Measurements from ENCODE around the gene SCO2. TPM values are rescaled to one million over a fixed set of nuclear protein-coding genes. Genes with fewer than 3 reads are reported as not detected.

SCO2 gene
- total RNA-seq, 4 donors from 2014 or later = 2.5 to 3.9 (median 3.3) TPM; not detected in 1

DNA sequence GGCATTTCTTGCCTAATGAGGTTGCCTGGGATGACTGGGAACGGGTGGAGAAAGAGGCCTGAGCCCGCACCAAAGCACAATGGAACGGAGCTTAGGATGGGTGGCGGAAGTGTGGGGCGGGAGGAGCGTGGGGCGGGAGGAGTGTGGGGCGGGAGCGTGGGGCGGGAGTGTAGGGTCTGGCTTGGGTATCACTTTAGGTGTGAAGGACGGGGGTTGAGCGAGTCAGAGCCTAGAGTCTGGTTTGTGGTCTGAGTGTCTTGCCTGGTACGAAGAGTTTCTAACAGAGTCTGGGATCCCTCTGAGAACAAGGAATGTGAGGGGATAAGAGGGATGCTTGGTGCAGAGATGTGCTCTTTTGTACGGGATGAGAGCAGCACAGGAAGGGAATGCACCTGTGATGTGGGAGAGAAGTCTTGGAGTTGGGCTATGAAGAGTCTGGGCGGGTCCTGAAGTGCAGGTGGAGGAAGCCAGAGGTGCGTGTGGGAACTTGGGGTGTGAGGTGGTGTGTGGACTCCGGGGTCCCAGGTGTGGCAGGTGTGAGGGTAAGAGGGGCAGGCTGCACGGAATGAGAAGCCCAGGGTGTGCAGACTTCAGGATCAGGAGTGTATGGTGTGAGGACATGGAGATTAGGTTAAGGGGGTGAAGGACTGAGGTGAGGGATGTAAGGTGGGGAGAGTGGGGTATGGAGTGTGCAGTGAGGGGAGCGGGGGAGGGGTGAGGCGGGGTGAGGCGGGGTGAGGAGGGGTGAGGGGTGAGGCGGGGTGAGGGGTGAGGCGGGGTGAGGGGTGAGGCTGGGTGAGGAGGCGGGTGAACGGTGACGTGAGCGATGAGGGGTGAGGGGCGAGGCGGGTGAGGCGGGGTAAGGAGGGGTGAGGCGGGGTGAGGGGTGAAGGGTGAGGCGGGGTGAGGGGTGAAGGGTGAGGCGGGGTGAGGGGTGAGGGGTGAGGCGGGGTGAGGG, 36.3 kb upstream of the SCO2 start:
- no peak for DNase-seq (ENCODE audit: low spot score in 2 of 2)
- H3K36me3 ChIP-seq = no peaks in the 10 kb centered on the region
- TF ChIP-seq POLR2A (IDR thresholded peaks at IDR 0.05) (no peak), EP300 (IDR thresholded peaks at IDR 0.05) (no peak)
- TF ChIP-seq, protein P1, sequence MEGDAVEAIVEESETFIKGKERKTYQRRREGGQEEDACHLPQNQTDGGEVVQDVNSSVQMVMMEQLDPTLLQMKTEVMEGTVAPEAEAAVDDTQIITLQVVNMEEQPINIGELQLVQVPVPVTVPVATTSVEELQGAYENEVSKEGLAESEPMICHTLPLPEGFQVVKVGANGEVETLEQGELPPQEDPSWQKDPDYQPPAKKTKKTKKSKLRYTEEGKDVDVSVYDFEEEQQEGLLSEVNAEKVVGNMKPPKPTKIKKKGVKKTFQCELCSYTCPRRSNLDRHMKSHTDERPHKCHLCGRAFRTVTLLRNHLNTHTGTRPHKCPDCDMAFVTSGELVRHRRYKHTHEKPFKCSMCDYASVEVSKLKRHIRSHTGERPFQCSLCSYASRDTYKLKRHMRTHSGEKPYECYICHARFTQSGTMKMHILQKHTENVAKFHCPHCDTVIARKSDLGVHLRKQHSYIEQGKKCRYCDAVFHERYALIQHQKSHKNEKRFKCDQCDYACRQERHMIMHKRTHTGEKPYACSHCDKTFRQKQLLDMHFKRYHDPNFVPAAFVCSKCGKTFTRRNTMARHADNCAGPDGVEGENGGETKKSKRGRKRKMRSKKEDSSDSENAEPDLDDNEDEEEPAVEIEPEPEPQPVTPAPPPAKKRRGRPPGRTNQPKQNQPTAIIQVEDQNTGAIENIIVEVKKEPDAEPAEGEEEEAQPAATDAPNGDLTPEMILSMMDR (IDR thresholded peaks at IDR 0.05) = no peak

GRCh38 chr22:50560034-50560433, 34.6 kb upstream of the SCO2 start:
- DNase-seq (ENCODE audit: low spot score in 2 of 2) = no peak
- no peaks in the 10 kb centered on the region for H3K36me3 ChIP-seq
- H3K27ac ChIP-seq = no peak overlapping the region
- H3K9me3 ChIP-seq = no peaks in the 10 kb centered on the region
- WGBS, 2 donors = 82 to 88% methylated on average over 3 of the region's 3 CpGs
- no peaks in the 10 kb centered on the region for H3K27me3 ChIP-seq
- TF ChIP-seq, protein P1 (IDR thresholded peaks at IDR 0.05) = no peak
- no peak for TF ChIP-seq POLR2A (IDR thresholded peaks at IDR 0.05)
- TF ChIP-seq EP300 (IDR thresholded peaks at IDR 0.05) = no peak
- peaks cover 0 to 16% (median 6%) of the 10 kb centered on the region in 4 donors for H3K4me1 ChIP-seq
- no peak overlapping the region for H3K4me3 ChIP-seq

More for the DNA sequence above, 36.3 kb upstream of the SCO2 start:
- no peak overlapping the region for H3K4me3 ChIP-seq
- no peak overlapping the region for H3K27ac ChIP-seq
- H3K9me3 ChIP-seq = no peaks in the 10 kb centered on the region
- H3K27me3 ChIP-seq = no peaks in the 10 kb centered on the region
- peaks cover 0 to 16% (median 6%) of the 10 kb centered on the region in 4 donors for H3K4me1 ChIP-seq
- 63 to 71% methylated on average over 23 to 26 of the region's 34 CpGs for WGBS, 2 donors

DNA sequence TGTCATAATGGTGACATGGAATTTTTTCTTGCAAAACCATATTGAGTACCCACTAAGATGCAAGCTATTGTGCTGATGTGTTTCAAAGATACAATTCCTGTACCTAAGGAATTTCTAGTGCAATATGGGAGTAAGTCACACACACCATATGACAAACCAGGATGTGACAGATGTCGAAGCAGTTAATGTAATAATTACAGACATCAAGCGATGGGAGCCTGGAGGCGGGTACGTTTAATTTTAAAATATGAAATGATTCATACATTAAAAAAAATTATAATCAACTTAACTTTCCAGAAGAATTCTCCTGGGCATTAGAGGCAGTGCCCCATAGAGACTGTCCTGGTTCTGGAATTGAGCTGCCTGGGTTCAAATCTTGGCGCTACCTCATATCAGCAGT, 31.3 kb upstream of the SCO2 start:
- Histone ChIP-seq H3K27ac (no peak overlapping the region), H3K4me1 (no peaks in the 10 kb centered on the region), H3K36me3 (no peaks in the 10 kb centered on the region), H3K27me3 (no peaks in the 10 kb centered on the region), H3K9me3 (no peaks in the 10 kb centered on the region), H3K4me3 (no peak overlapping the region)
- TF ChIP-seq POLR2A (IDR thresholded peaks at IDR 0.05) (no peak), EP300 (IDR thresholded peaks at IDR 0.05) (no peak)
- TF ChIP-seq, protein P1 (IDR thresholded peaks at IDR 0.05) = no peak
- 84 to 86% methylated on average over 5 of the region's 5 CpGs for WGBS, 2 donors
- no peak for DNase-seq (ENCODE audit: low spot score in 2 of 2)

- H3K27me3 ChIP-seq = peaks cover 0 to 18% of the 10 kb centered on the region in 2 donors
- H3K9me3 ChIP-seq = no peaks in the 10 kb centered on the region
- no peak for DNase-seq (ENCODE audit: low spot score in 2 of 2)
- peaks cover 0 to 9% (median 7%) of the 10 kb centered on the region in 4 donors for H3K4me1 ChIP-seq
- no peak overlapping the region for H3K4me3 ChIP-seq
- no peak overlapping the region for H3K27ac ChIP-seq
- no peaks in the 10 kb centered on the region for H3K36me3 ChIP-seq
- no peak for TF ChIP-seq POLR2A (IDR thresholded peaks at IDR 0.05)
- TF ChIP-seq, protein P1 (IDR thresholded peaks at IDR 0.05) = no peak
- WGBS, 2 donors = 78 to 86% methylated on average over 8 of the region's 8 CpGs
These were observed 27.9 kb upstream of the SCO2 start for GRCh38 chr22:50553310-50553709.

DNA sequence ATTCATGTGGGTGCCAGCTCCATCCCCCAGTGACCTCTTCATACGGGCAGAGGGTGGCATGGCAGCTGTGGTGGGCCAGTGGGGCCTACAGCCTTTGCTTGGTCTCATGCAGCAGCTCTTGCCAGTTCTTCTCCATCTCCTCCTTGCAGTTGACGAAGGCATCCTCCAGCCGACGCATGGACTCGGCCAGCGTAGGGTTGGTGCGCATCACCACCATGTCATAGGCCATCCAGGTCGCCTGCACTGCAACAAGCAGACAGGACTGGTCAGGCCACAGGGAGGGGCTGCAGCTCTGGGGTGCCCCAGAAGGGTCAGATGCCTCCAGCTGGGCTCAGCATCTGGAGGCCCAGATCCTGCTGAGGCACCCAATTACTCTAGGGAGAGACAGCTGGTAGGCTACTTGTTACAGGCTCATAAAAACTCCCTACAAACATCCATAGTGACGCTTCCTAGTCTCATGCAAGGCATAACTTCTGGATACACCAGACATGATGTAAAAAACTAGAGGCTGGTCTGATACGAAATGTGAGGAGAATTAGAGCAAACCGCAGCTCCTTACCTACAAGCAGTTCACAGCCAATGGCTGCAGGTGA, 25.9 kb upstream of the SCO2 start:
- Histone ChIP-seq H3K9me3 (no peaks in the 10 kb centered on the region), H3K27me3 (peaks cover 0 to 37% of the 10 kb centered on the region in 2 donors), H3K27ac (no peak overlapping the region), H3K4me3 (no peak overlapping the region), H3K4me1 (peaks cover 0 to 25% (median 9%) of the 10 kb centered on the region in 4 donors), H3K36me3 (no peaks in the 10 kb centered on the region)
- TF ChIP-seq EP300 (IDR thresholded peaks at IDR 0.05) (no peak), POLR2A (IDR thresholded peaks at IDR 0.05) (no peak)
- TF ChIP-seq, protein P1 (IDR thresholded peaks at IDR 0.05) = no peak
- 93% methylated on average over 11 of the region's 11 CpGs for WGBS, 2 donors
- DNase-seq (ENCODE audit: low spot score in 2 of 2) = no peak

Data from tibial nerve (tissue), 4 donors.